Endometrial microvascular endothelial cells (primary cell): ENCODE measurements around the gene DMBT1. TPM values are rescaled to one million over a fixed set of nuclear protein-coding genes. Genes with fewer than 3 reads are reported as not detected.

ENCODE experiments used
- in situ Hi-C: cut with HindIII; loops from 2 replicates; pipeline ENCODE4 v1.10.0; 2017; ENCODE audit warnings: low sequenced_read_pairs, low pct_unique_long_range_greater_than_20kb; ENCODE audit errors: inconsistent ontology term
- total RNA-seq: library from RNA; depleted of rRNA; stranded (reverse); fragments of >200 nt; gene quantifications from one replicate; pipeline ENCODE4 v1.2.3, GENCODE V29; 2015; ENCODE audit errors: inconsistent ontology term

Gene DMBT1
- total RNA-seq, 1 donor from 2014 or later: 0.09 TPM

GRCh38 chr10:122638106-122638505, 77.6 kb downstream of the DMBT1 start:
- in situ Hi-C loops: no loop called here

GRCh38 chr10:122639801-122640200, 79.2 kb downstream of the DMBT1 start:
- in situ Hi-C loops: no loop called here

- in situ Hi-C loops: no loop called here
Measured at GRCh38 chr10:122640921-122641320, 80.4 kb downstream of the DMBT1 start.

- in situ Hi-C loops: no loop called here
Measured at GRCh38 chr10:122642726-122643605, 82.4 kb downstream of the DMBT1 start.

GRCh38 chr10:122643931-122644534, 83.5 kb downstream of the DMBT1 start:
- in situ Hi-C loops: no loop called here

GRCh38 chr10:122646511-122647382, 86.2 kb downstream of the DMBT1 start:
- in situ Hi-C loops: no loop called here

GRCh38 chr10:122647383-122647968, 86.9 kb downstream of the DMBT1 start:
- in situ Hi-C loops: no loop called here

GRCh38 chr10:122648599-122649428, 88.3 kb downstream of the DMBT1 start:
- in situ Hi-C loops: no loop called here

GRCh38 chr10:122649903-122650302, 89.3 kb downstream of the DMBT1 start:
- in situ Hi-C loops: no loop called here

- in situ Hi-C loops: no loop called here
Measured at GRCh38 chr10:122650331-122650730, 89.8 kb downstream of the DMBT1 start.

- in situ Hi-C loops: no loop called here
Measured at GRCh38 chr10:122655524-122656307, 95.2 kb downstream of the DMBT1 start.

- in situ Hi-C loops: no loop called here
Measured at GRCh38 chr10:122656308-122656705, 95.8 kb downstream of the DMBT1 start.

- in situ Hi-C loops: no loop called here
Measured at GRCh38 chr10:122656741-122657140, 96.2 kb downstream of the DMBT1 start.

- in situ Hi-C loops: no loop called here
Measured at GRCh38 chr10:122657255-122657654, 96.7 kb downstream of the DMBT1 start.

GRCh38 chr10:122657729-122658128, 97.2 kb downstream of the DMBT1 start:
- in situ Hi-C loops: no loop called here

GRCh38 chr10:122658356-122659049, 97.9 kb downstream of the DMBT1 start:
- in situ Hi-C loops: no loop called here

GRCh38 chr10:122659126-122659525, 98.6 kb downstream of the DMBT1 start:
- in situ Hi-C loops: no loop called here
